CD8-positive, alpha-beta memory T cell (primary cell): ENCODE measurements around the gene CHRNA3. TPM values are rescaled to one million over a fixed set of nuclear protein-coding genes. Genes with fewer than 3 reads are reported as not detected.

Experiments used
- CTCF ChIA-PET: fragments of 350-600 bp; sonication (Branson Sonifier 250); formaldehyde crosslinking; loops from one replicate; lab custom pipeline; 2021; ENCODE audit warnings: antibody characterized with exemption; lab: Charles Lee
- POLR2A ChIA-PET: fragments of 350-600 bp; sonication (Branson Sonifier 250); formaldehyde crosslinking; loops from one replicate; lab custom pipeline; 2021; ENCODE audit warnings: antibody characterized with exemption; lab: Charles Lee
- DNase-seq, 5 donors: peaks; one replicate each; pipeline versions ENCODE4 v3.0.0 to v3.0.0-alpha.2; 2020 to 2022; ENCODE audit warnings: mixed read lengths in 1 of 5
- H3K27ac ChIP-seq: one replicate; pipeline ENCODE4 v1.7.0; 2013; ENCODE audit warnings: low read depth, mild to moderate bottlenecking, low read length, moderate library complexity
- H3K27me3 ChIP-seq: 2 replicates; pipeline ENCODE4 v1.7.0; 2013; ENCODE audit warnings: low read length, mild to moderate bottlenecking; ENCODE audit not compliant: insufficient read depth, poor library complexity, severe bottlenecking
- H3K36me3 ChIP-seq: 2 replicates; pipeline ENCODE4 v1.7.0; 2013; ENCODE audit warnings: mild to moderate bottlenecking, low read length, moderate library complexity; ENCODE audit not compliant: insufficient read depth
- H3K4me1 ChIP-seq: 2 replicates; pipeline ENCODE4 v1.7.0; 2013; ENCODE audit warnings: mild to moderate bottlenecking, low read length, moderate library complexity; ENCODE audit not compliant: insufficient read depth
- H3K4me3 ChIP-seq: 2 replicates; pipeline ENCODE4 v1.7.0; 2013; ENCODE audit warnings: mild to moderate bottlenecking, low read length
- H3K9me3 ChIP-seq: 2 replicates; pipeline ENCODE4 v1.7.0; 2013; ENCODE audit warnings: mild to moderate bottlenecking, low read length
- H3K27ac Mint-ChIP-seq, 8 donors: one replicate each; pipeline ENCODE4 v1.8.0; 2020 to 2021; ENCODE audit warnings: mixed read lengths in 8 of 8, mild to moderate bottlenecking in 6 of 8, inconsistent platforms in 3 of 8, moderate library complexity in 3 of 8
- H3K27me3 Mint-ChIP-seq, 2 donors: one replicate each; pipeline ENCODE4 v1.8.0; 2020 to 2021; ENCODE audit warnings: mixed read lengths in 2 of 2, mild to moderate bottlenecking in 1 of 2, moderate library complexity in 1 of 2
- H3K36me3 Mint-ChIP-seq, 3 donors: one replicate each; pipeline ENCODE4 v1.8.0; 2020 to 2021; ENCODE audit warnings: mixed read lengths in 3 of 3, inconsistent platforms in 1 of 3, mild to moderate bottlenecking in 1 of 3
- H3K4me1 Mint-ChIP-seq, 3 donors: one replicate each; pipeline ENCODE4 v1.8.0; 2020 to 2021; ENCODE audit warnings: mixed read lengths in 3 of 3, inconsistent platforms in 1 of 3, mild to moderate bottlenecking in 1 of 3
- H3K4me3 Mint-ChIP-seq, 7 donors: one replicate each; pipeline ENCODE4 v1.8.0; 2020 to 2021; ENCODE audit warnings: mixed read lengths in 7 of 7, mild to moderate bottlenecking in 6 of 7, moderate library complexity in 4 of 7, inconsistent platforms in 2 of 7
- H3K9me3 Mint-ChIP-seq, 5 donors: one replicate each; pipeline ENCODE4 v1.8.0; 2020 to 2022; ENCODE audit warnings: mixed read lengths in 5 of 5, mild to moderate bottlenecking in 3 of 5, moderate library complexity in 2 of 5, inconsistent platforms in 1 of 5
- polyA plus RNA-seq: library from polyadenylated mRNA; unstranded; fragments of 300-500 nt; fragmentation: Illumina TruSeq; gene quantifications from one replicate; pipeline ENCODE4 v1.2.3, GENCODE V29; 2021
- total RNA-seq, 2 experiments: library from RNA; stranded (reverse); gene quantifications; one replicate each; pipeline ENCODE4 v1.2.3, GENCODE V29; 2021

The CHRNA3 gene
- total and polyA plus RNA-seq, 3 experiments from 2014 or later: not detected

DNA sequence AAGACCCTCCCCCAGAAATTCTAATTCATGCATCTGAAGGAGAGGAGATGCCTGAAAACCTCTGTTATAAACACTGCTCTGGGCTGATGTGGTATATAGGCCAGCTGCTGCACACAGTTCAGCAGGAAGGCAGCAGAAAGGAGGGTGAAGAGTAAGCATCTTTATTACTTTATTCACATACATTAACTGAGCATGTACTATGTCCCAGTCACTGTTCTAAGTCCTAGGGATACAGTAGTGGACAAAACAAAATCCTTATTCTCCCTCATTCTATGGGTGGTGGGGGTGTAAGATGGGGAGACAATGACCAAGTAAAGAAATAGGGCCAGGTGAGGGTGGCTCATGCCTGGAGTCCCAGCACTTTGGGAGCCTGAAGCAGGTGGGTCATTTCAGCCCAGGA, 38.0 kb upstream of the CHRNA3 start:
- Mint-ChIP-seq H3K27me3 (peaks cover 5 to 11% of the 10 kb centered on the region in 2 donors), H3K9me3 (no peaks in the 10 kb centered on the region), H3K27ac (no peak overlapping the region), H3K4me1 (no peaks in the 10 kb centered on the region), H3K4me3 (no peak overlapping the region), H3K36me3 (no peaks in the 10 kb centered on the region)
- CTCF ChIA-PET: no interaction called here
- POLR2A ChIA-PET: no interaction called here
- Histone ChIP-seq H3K27me3 (no peaks in the 10 kb centered on the region), H3K4me1 (no peaks in the 10 kb centered on the region), H3K9me3 (no peaks in the 10 kb centered on the region), H3K36me3 (no peaks in the 10 kb centered on the region), H3K4me3 (no peak overlapping the region), H3K27ac (no peak overlapping the region)
- no peak for DNase-seq

- POLR2A ChIA-PET: no interaction called here
- H3K4me1 Mint-ChIP-seq: no peaks in the 10 kb centered on the region
- no peaks in the 10 kb centered on the region for H3K36me3 ChIP-seq
- no peak overlapping the region for H3K27ac ChIP-seq
- H3K27ac Mint-ChIP-seq: no peak overlapping the region
- no peaks in the 10 kb centered on the region for H3K9me3 Mint-ChIP-seq
- H3K4me3 Mint-ChIP-seq: no peak overlapping the region
- H3K27me3 Mint-ChIP-seq: peaks cover 6 to 8% of the 10 kb centered on the region in 2 donors
- H3K36me3 Mint-ChIP-seq: no peaks in the 10 kb centered on the region
- H3K9me3 ChIP-seq: no peaks in the 10 kb centered on the region
- DNase-seq: no peak
- CTCF ChIA-PET: no interaction called here
- H3K4me1 ChIP-seq: no peaks in the 10 kb centered on the region
- no peak overlapping the region for H3K4me3 ChIP-seq
- no peaks in the 10 kb centered on the region for H3K27me3 ChIP-seq
Measured at GRCh38 chr15:78654272-78654671, 33.5 kb upstream of the CHRNA3 start.

GRCh38 chr15:78651930-78652615, 31.3 kb upstream of the CHRNA3 start:
- no peaks in the 10 kb centered on the region for H3K9me3 ChIP-seq
- Mint-ChIP-seq H3K36me3 (peaks cover 0 to 1% (median 0%) of the 10 kb centered on the region in 3 donors), H3K4me3 (no peak overlapping the region), H3K9me3 (no peaks in the 10 kb centered on the region), H3K27ac (no peak overlapping the region), H3K27me3 (peaks cover 6 to 8% of the 10 kb centered on the region in 2 donors), H3K4me1 (no peaks in the 10 kb centered on the region)
- H3K4me1 ChIP-seq: no peaks in the 10 kb centered on the region
- no peaks in the 10 kb centered on the region for H3K27me3 ChIP-seq
- CTCF ChIA-PET: interaction anchor here (1.5 kb wide), 1 partner anchor 10 kb away, joined by 4 read pairs; no protein-coding TSS in a partner anchor
- no peak overlapping the region for H3K27ac ChIP-seq
- H3K4me3 ChIP-seq: no peak overlapping the region
- H3K36me3 ChIP-seq: no peaks in the 10 kb centered on the region
- POLR2A ChIA-PET: no interaction called here
- DNase-seq: no peak

DNA sequence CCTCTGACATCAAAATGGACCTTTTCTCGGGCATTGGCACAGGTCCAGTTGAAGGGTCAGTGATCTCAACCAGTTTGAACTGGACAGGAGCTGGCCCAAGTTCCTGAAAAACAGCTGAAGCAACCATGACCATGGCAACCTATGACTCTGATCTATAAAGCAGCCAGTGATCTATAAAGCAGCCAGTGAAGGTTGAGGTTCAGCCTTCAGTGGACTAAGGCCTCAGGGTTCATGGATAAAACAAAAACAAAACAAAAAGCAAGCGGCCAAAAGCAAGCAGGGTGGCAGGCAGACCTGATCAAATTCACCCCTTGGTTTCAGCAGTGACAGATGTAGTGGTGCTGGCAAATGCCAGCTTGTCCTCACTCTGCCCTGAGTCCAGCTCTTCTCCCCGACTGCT, 30.2 kb upstream of the CHRNA3 start:
- no peak overlapping the region for H3K27ac ChIP-seq
- no peak for DNase-seq
- H3K36me3 ChIP-seq: no peaks in the 10 kb centered on the region
- H3K27ac Mint-ChIP-seq: no peak overlapping the region
- H3K4me3 Mint-ChIP-seq: no peak overlapping the region
- H3K4me3 ChIP-seq: no peak overlapping the region
- peaks cover 0 to 1% (median 0%) of the 10 kb centered on the region in 3 donors for H3K36me3 Mint-ChIP-seq
- H3K27me3 ChIP-seq: no peaks in the 10 kb centered on the region
- no peaks in the 10 kb centered on the region for H3K9me3 ChIP-seq
- ChIA-PET CTCF (interaction anchor here (1.4 to 1.5 kb wide), 2 partner anchors 9 to 12 kb away, joined by 3 to 4 read pairs; no protein-coding TSS in a partner anchor), POLR2A (no interaction called here)
- no peaks in the 10 kb centered on the region for H3K9me3 Mint-ChIP-seq
- H3K4me1 Mint-ChIP-seq: no peaks in the 10 kb centered on the region
- no peaks in the 10 kb centered on the region for H3K4me1 ChIP-seq
- H3K27me3 Mint-ChIP-seq: peaks cover 4 to 8% of the 10 kb centered on the region in 2 donors

- no peaks in the 10 kb centered on the region for H3K9me3 ChIP-seq
- Mint-ChIP-seq H3K9me3 (no peaks in the 10 kb centered on the region), H3K4me3 (no peak overlapping the region), H3K36me3 (peaks cover 0 to 1% (median 0%) of the 10 kb centered on the region in 3 donors), H3K27me3 (peaks cover 3 to 6% of the 10 kb centered on the region in 2 donors), H3K4me1 (no peaks in the 10 kb centered on the region), H3K27ac (no peak overlapping the region)
- ChIA-PET POLR2A (no interaction called here), CTCF (interaction anchor here (1.4 kb wide), 1 partner anchor 11 kb away, joined by 3 read pairs; no protein-coding TSS in a partner anchor)
- H3K27ac ChIP-seq: no peak overlapping the region
- H3K4me1 ChIP-seq: no peaks in the 10 kb centered on the region
- H3K27me3 ChIP-seq: no peaks in the 10 kb centered on the region
- H3K36me3 ChIP-seq: no peaks in the 10 kb centered on the region
- no peak overlapping the region for H3K4me3 ChIP-seq
- DNase-seq: no peak
Measured at GRCh38 chr15:78650022-78650421, 29.2 kb upstream of the CHRNA3 start.

- Mint-ChIP-seq H3K27ac (no peak overlapping the region), H3K4me1 (peaks cover 5 to 11% (median 5%) of the 10 kb centered on the region in 3 donors), H3K9me3 (no peaks in the 10 kb centered on the region), H3K36me3 (peaks cover 0 to 1% (median 0%) of the 10 kb centered on the region in 3 donors), H3K27me3 (peaks cover 8 to 12% of the 10 kb centered on the region in 2 donors), H3K4me3 (no peak overlapping the region)
- peaks cover 6% of the 10 kb centered on the region for H3K27me3 ChIP-seq
- H3K4me3 ChIP-seq: no peak overlapping the region
- H3K4me1 ChIP-seq: peaks cover 5% of the 10 kb centered on the region
- ChIA-PET POLR2A (interaction anchor here (0.5 kb wide), 1 partner anchor 345 kb away, joined by 4 read pairs; no protein-coding TSS in a partner anchor), CTCF (no interaction called here)
- no peak overlapping the region for H3K27ac ChIP-seq
- DNase-seq: no peak
- no peaks in the 10 kb centered on the region for H3K36me3 ChIP-seq
- no peaks in the 10 kb centered on the region for H3K9me3 ChIP-seq
Measured at GRCh38 chr15:78645009-78645408, 24.2 kb upstream of the CHRNA3 start.

DNA sequence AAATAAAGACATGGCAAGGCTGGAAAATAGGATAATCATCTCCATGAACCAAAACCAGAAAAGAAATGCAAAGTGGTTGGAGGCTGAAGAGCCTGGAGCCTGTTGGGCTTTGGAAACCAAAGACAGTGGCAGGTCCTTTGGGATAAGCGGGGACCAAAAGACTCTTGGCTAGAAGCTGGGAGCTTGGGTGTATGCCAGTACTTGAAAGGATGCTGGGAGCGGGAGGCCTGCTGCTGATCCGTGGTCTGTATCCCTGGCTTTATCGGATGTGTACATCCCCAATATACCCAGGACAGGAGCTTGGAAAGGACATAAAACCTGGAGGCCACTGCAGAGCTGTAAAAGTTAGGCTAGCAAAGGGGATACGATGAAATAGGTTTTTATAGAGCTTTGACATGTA, 21.5 kb upstream of the CHRNA3 start:
- H3K27ac Mint-ChIP-seq: no peak overlapping the region
- CTCF ChIA-PET: interaction anchor here (1.1 to 1.8 kb wide), 2 partner anchors 9 to 68 kb away, joined by 3 to 4 read pairs; no protein-coding TSS in a partner anchor
- POLR2A ChIA-PET: no interaction called here

GRCh38 chr15:78641749-78642275, 21.0 kb upstream of the CHRNA3 start:
- Histone ChIP-seq H3K4me1 (peaks cover 5% of the 10 kb centered on the region), H3K36me3 (no peaks in the 10 kb centered on the region), H3K27ac (no peak overlapping the region), H3K27me3 (peaks cover 8% of the 10 kb centered on the region), H3K9me3 (no peaks in the 10 kb centered on the region), H3K4me3 (no peak overlapping the region)
- H3K4me1 Mint-ChIP-seq: peaks cover 5 to 11% (median 5%) of the 10 kb centered on the region in 3 donors
- ChIA-PET CTCF (interaction anchor here (1.1 to 1.8 kb wide), 2 partner anchors 9 to 68 kb away, joined by 3 to 4 read pairs; no protein-coding TSS in a partner anchor), POLR2A (no interaction called here)
- peak overlapping the region in 1 of 8 donors; percentile 15 for H3K27ac Mint-ChIP-seq
- peaks cover 16 to 28% of the 10 kb centered on the region in 2 donors for H3K27me3 Mint-ChIP-seq
- H3K9me3 Mint-ChIP-seq: no peaks in the 10 kb centered on the region
- H3K36me3 Mint-ChIP-seq: no peaks in the 10 kb centered on the region
- DNase-seq: no peak
- peak overlapping the region; percentile 27 to 73 (median 61) for H3K4me3 Mint-ChIP-seq

More for the DNA sequence above, 21.5 kb upstream of the CHRNA3 start:
- no peaks in the 10 kb centered on the region for H3K36me3 ChIP-seq
- H3K4me3 ChIP-seq: no peak overlapping the region
- no peaks in the 10 kb centered on the region for H3K9me3 Mint-ChIP-seq
- peaks cover 16 to 24% of the 10 kb centered on the region in 2 donors for H3K27me3 Mint-ChIP-seq
- H3K9me3 ChIP-seq: no peaks in the 10 kb centered on the region
- H3K27me3 ChIP-seq: peaks cover 8% of the 10 kb centered on the region
- DNase-seq: no peak
- peak overlapping the region in 1 of 7 donors; percentile 27 for H3K4me3 Mint-ChIP-seq
- peaks cover 5 to 11% (median 5%) of the 10 kb centered on the region in 3 donors for H3K4me1 Mint-ChIP-seq
- no peak overlapping the region for H3K27ac ChIP-seq
- H3K36me3 Mint-ChIP-seq: peaks cover 0 to 1% (median 0%) of the 10 kb centered on the region in 3 donors
- H3K4me1 ChIP-seq: peaks cover 5% of the 10 kb centered on the region
